GM19455 (cell line): ENCODE measurements around the gene DLL3.

ENCODE experiments used
- ATAC-seq: cut with Tn5 transposase; IDR thresholded peaks from one replicate; pipeline ENCODE4 v1.9.1; 2021; ENCODE audit not compliant: unreplicated experiment

Gene DLL3

DNA sequence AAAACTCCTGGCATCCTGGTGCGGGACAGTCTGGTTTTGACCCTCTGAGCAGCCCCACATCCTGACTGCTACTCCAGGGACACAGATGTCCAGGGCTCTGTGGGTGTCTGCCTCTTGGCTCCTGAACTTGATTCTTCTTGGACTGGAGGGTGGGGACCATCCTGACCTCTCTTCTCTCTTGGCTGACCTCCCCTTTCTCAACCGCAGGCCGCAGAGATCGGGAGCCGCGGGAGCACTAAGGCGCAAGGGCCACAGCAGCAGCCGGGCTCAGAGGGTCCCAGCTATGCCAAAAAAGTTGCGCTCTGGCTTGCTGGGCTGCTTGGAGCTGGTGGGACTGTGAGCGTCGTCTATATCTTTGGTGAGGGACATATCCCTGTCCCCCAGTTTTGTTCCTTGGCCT is 17.1 kb upstream of the DLL3 start:
- ATAC-seq: no peak

DNA sequence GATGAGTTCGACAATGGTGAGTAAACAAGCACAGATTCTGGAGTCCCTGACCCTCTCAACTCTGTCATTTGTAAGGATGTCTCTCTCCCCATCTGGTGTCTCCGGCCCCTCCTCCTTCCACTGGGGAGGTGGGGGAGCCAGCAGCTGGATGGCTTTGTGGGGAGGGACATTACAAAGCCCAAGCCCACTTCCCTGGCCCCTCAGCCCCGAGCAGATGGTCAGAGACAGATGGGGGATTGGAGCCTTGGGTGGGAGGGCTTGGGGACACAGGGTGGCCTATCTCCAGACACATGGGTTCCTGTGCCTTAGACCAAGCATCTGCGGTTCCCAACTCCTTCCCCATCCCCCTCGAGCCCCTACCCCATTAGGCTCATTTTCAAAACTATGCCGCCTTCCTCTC is 15.6 kb upstream of the DLL3 start:
- ATAC-seq: no peak

DNA sequence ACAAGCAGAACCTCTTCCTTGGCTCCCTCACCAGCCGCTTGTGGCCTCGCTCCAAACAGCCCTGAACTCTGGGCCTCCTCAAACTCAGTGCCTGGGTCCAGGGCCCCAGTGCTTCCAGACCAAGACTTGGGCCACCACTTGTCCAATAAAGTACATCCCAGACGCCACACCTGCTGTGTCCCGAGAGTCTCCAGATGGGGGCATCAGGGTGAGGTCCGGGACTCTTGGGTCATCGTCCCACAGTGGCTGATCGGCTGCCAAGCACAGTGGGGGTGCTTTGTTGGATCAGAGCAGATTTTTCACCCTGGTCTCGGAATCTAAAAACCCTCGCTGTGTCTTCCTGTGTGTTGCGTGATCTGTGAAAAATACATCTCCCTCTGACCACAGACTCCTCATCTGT is 9.0 kb upstream of the DLL3 start:
- ATAC-seq: no peak

DNA sequence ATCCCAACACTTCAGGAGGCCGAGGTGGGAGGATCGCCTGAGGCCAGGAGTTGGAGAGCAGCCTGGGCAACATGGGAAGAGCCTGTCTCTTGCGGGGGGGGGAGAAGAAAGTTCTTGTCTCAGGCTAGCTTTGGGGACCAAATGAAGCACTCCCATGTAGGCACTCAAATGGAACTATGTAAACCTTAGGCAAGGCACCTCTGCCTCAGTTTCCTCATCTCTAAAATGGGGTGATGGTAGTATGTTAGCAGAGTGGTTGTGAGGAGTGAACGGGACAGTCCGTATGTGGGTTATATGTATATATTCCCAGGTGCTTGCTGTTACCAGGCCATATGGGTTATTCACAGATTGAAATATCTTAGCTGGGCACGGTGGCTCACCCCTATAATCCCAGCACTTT is 6.5 kb upstream of the DLL3 start:
- ATAC-seq: no peak

DNA sequence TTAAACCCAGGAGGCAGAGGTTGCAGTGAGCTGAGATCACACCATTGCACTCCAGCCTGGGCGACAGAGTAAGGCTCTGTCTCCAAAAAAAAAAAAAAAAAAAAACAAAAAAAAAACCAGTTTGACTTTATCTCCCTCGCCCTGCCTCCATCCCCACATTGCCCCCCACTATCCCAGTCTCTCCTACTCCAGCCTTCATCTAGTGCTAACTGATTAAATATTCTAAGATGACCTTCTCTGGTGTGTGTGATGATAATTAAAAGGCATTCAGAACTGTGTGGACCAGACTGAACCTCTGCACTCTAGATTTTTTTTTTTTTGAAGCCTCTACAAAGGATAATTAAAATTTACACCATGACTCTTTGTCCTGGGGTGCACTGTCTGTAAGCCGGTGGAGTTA is 6.0 kb upstream of the DLL3 start:
- ATAC-seq: no peak

DNA sequence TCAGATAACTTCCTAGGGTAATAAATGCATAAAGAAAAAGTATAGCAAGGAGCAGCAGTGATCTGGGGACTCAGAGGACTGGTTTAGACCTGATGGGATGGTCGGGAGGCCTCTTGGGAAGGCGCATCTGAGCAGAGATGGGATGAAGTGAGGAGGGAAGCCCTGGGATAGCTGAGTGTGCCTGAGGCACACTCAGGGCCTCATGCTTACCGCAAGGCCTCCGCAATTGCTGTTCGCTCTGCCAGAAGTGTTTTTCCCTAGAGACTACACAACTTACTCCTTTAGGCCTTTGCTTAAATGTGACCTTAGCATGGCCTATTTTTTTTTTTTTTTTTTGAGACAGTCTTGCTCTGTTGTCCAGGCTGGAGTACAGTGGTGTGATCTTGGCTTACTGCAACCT is 4.1 kb upstream of the DLL3 start:
- ATAC-seq: no peak

DNA sequence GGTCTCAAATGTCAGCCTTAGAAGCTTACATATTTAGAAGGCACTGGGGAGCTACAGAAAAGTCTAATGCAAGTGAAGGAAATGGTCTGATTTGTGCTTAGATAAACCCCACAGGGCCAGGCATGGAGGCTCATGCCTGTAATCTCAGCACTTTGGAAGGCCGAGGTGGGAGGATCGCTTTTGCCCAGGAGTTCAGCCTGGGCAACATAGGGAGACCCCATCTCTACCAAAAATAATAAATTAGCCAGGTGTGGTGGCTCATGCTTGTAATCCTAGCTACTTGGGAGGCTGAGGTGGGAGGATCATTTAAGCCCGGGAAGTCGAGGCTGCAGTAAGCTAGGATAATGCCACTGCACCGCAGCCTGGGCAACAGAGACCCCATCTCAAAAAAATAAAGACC is 2.7 kb upstream of the DLL3 start:
- ATAC-seq: no peak

DNA sequence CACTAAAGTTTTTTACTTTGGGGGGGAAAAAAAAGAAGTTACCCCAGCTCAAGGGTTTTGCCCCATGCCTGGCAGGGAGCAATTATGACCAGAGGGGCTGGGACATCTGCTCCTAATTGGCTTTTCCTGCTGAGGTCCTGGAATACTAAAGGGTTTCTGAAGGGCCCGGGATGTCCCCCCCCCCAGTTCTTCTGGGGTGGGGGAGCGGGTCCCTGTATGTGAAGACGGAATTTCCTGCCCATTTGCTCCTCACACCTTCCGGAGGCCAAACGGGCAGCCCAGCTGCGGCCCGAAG is 1.1 kb upstream of the DLL3 start:
- ATAC-seq: no peak

DNA sequence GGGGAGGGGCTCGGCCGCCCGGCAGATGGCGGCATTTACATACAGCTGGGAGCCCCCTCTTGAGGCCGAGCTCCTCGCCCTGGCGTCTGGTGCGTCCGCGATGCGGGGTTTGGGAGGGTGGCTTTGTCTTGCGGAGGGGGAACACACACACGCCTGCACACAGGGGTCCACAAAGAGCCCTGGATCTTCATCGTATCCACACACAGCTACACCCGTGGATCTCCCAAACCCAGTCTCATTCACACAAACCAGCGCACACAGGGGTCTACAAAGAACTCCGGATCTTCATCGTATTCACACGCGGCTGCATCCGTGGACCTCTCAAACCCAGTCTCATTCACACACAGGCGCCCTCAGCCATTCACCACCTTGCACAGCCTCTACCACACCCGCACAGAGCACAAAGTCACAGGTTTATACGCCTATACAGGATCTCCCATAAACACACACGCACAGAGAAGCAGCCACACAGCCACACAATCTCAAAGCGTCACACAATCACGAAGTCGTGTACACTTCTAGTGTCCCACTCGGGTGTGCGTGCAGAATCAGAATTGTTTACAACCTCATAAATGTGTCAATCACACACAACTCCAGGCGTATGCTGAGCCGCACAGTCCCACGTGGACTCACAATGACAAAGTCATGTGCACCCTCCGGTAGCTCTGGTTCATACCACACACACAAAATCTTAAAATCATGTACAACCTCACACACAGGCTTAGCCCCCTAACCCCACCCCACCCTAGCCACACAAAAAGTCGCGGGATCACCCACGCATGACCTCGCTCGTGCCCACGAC is 550 bp upstream of the DLL3 start:
- no peak for ATAC-seq

DNA sequence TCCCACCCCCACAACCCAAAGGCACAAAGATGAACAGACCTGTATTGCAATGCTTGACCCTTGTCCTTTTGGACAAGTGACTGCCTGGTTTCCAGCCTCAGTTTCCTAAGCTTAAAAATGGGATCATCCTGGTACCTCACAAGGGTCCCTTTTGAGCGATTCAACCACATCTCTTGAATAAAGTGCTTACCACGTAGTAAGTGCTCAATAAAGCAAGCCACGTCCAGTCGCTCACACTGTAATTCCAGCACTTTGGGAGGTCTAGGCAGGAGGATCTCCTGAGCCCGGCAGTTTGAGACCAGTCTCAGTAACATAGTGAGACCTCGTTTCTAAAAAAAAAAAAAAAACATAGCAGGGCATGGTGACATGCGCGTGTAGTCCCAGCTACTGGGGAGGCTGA is 1.2 kb downstream of the DLL3 start:
- no peak for ATAC-seq

DNA sequence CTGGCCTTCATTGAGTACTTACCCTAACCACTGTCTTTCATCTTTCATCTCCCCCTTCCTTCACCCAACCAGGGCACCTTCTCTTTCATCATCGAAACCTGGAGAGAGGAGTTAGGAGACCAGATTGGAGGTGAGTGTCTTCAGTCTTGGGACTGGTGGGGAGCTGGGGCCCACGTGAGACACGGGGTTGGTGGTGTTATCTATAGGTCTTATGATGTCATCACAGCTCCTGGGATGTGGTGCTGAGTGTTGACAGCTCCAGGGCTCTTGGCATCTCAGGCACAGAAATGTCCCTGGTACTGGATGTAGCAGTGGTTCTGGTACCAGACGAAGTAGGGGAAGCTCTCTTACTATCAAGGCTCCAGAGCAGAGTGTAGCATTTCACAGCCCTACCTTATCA is 1.8 kb downstream of the DLL3 start:
- no peak for ATAC-seq

DNA sequence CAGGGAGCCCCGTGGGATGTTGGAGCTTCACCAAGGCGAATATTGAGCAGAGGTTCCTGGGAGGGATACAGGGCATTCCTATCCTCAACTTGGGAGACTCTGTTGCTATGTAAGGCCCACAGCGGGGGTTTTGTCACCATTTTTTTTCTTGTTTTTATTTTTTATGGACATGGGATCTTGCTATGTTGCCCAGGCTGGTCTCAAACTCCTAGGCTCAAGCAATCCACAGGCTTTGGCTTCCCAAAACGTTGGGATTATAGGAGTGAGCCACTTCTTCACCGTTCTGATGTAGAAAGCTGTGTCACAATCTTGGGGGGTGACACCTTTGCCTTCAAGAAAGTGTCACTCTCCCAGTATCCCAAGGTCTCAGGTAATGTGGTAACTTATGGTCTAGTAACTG is 2.6 kb downstream of the DLL3 start:
- ATAC-seq: no peak

DNA sequence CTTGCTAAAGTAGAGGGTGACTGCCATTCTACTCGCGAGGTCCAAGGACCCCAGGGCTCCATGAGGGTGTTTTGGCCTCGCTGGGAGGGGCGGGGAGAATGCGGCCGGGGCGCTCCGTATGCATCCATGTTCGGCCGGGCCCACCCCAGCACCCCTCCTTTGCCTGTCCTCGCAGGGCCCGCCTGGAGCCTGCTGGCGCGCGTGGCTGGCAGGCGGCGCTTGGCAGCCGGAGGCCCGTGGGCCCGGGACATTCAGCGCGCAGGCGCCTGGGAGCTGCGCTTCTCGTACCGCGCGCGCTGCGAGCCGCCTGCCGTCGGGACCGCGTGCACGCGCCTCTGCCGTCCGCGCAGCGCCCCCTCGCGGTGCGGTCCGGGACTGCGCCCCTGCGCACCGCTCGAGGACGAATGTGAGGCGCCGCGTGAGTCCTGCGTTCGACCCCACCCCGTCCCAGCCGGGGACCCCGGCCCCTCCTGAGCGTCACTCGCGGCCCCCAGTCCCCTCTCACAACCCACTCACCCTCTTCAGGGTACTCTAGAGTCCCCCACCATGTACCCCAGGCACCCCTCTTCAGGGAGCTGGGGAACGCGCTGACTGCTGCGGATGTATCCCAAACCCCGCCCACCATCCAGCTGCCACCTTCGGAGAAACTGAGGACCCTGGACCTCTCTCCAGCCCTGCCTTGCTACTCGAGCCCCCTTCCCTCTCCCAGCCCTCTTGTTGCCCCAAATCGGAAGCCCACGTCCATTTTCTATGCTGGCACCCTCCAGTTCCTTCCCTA is 4.1 kb downstream of the DLL3 start:
- ATAC-seq: no peak

DNA sequence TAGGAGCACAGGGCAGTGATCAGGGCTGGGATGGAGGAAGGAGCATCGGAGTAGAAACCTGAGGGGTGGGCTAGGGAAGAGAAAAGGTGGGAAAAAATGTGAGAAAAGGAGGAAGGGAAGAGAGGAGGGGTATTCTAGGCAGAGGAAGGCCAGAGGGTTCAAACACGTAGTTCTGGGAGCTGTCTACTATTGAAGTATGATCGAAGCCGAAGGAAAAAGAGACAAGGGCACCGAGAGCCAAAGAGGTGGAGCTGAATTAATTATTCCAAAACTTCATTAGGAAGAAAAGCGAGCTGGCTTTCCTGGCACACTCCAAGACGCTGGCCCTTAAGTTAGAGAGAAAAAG is 7.8 kb downstream of the DLL3 start:
- no peak for ATAC-seq

DNA sequence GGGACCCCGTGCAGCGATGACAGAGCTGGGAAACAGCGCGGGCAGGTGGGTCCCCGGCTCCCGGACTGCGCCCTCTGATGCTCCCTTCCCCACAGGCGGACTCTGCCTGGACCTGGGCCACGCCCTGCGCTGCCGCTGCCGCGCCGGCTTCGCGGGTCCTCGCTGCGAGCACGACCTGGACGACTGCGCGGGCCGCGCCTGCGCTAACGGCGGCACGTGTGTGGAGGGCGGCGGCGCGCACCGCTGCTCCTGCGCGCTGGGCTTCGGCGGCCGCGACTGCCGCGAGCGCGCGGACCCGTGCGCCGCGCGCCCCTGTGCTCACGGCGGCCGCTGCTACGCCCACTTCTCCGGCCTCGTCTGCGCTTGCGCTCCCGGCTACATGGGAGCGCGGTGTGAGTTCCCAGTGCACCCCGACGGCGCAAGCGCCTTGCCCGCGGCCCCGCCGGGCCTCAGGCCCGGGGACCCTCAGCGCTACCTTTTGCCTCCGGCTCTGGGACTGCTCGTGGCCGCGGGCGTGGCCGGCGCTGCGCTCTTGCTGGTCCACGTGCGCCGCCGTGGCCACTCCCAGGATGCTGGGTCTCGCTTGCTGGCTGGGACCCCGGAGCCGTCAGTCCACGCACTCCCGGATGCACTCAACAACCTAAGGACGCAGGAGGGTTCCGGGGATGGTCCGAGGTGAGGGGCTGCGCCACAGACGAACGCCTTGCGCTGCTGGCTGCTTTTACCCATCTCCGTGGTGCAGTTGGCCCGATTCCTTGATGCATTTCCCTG is 8.4 kb downstream of the DLL3 start:
- no peak for ATAC-seq

DNA sequence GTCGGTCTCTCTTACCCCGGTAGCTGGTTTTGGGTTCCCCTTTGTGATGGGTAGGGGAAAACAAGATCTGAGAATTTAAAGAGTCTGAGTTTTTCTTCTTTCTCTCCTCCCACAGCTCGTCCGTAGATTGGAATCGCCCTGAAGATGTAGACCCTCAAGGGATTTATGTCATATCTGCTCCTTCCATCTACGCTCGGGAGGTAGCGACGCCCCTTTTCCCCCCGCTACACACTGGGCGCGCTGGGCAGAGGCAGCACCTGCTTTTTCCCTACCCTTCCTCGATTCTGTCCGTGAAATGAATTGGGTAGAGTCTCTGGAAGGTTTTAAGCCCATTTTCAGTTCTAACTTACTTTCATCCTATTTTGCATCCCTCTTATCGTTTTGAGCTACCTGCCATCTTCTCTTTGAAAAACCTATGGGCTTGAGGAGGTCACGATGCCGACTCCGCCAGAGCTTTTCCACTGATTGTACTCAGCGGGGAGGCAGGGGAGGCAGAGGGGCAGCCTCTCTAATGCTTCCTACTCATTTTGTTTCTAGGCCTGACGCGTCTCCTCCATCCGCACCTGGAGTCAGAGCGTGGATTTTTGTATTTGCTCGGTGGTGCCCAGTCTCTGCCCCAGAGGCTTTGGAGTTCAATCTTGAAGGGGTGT is 9.1 kb downstream of the DLL3 start:
- ATAC-seq: no peak

DNA sequence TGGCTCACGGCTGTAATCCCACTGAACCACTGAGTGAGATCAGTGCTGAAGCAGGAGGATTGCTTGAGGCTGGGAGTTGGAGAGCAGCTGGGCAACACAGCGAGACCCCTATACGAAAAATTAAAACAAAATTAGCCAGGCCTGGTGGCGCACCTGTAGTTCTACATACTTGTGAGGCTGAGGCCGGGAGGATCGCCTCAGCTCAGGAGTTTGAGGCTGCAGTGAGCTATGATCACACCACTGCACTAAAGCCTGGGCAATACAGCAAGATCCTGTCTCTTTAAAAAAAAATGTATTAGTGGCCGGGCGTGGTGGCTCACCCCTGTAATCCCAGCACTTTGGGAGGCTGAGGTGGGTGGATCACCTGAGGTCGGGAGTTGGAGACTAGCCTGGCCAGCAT is 9.9 kb downstream of the DLL3 start:
- ATAC-seq: no peak

DNA sequence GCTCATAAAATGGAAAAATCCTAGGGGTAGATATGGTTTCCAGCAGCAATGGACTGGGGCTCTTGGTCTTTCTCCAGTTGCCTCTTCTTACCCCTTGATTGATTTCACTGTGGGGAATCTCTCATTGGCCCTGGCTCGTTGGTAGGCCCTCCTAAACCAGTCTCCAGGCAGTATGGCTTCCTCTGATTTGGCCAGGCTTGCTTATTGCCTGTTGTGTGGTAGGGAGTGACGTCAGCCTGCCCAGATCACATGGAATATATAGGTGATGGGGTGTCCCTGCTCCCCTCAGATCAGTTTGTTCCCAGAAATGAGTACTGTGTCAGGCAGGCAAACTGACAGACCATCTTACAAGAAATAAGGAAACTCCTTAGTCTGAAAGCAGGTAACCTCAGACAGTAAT is 10.5 kb downstream of the DLL3 start:
- no peak for ATAC-seq

DNA sequence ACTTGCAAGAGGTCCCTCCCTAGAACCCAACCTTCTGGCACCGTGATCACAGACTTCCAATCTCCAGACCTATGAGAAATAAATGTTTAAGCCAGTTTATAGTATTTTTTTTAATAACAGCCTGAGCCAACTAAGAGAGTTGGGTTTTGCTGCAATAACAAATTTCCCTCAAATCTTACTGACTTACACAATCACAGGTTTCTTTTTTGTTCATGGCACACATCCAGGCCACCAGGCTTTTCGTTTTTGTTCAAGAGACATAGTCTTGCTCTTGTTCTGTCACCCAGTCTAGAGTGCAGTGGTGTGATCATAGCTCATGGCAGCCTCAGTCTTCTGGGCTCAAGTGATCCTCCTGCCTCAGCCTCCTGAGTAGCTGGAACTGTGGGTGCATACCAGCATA is 14.2 kb downstream of the DLL3 start:
- no peak for ATAC-seq

DNA sequence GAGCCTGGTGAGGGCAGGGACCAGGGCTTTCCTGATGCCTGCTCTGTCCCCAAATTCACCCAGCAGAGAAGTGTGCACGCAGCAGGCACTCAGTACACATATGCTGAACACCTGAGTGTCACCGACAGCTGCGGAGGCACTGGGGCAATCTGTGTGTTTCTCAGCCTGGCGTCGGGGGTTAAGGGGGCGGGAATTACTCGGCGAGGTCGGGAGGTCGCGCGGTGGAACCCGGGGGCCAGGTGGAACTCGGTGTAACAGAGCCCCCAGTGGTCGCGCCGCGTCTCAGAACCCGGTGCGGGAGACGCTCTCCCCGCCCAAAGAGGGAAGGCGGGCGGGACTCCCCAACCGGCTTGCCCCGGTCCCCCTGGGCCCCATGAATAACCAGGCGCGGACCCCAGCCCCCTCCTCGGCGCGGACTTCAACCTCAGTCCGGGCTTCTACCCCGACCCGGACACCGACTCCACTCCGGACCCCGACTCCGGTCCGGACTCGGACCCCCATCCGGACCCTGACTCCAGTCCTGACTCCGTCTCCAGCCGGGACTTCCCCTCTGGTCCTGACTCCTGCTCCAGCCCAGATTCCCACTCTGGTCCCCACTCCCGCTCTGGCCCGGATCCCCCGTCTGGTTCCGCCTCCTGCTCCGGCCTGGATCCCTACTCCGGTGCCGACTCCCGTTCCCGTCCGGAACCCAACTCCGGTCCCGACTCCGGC is 16.2 kb downstream of the DLL3 start, which contains the start of gene SELENOV:
Gene SELENOV (plus strand): TSS at position 300 of the 711 bp plus-strand sequence. CDS start 74 bp downstream, at position 374.
- no peak for ATAC-seq
